HCT116 (cell line): ENCODE results near the gene GALNS.

Experiments
- CEBPB ChIP-seq: IDR thresholded peaks from 2 replicates; pipeline ENCODE4 v1.6.1; 2012; ENCODE audit warnings: low read depth
- JUND ChIP-seq: IDR thresholded peaks from 2 replicates; pipeline ENCODE4 v1.6.1; 2012
- POLR2A ChIP-seq: IDR thresholded peaks from 2 replicates; pipeline ENCODE4 v1.7.0; 2011; ENCODE audit warnings: borderline replicate concordance; ENCODE audit not compliant: insufficient read depth, insufficient read length; ENCODE audit errors: extremely low read depth
- POLR2AphosphoS5 ChIP-seq: IDR thresholded peaks from 2 replicates; pipeline ENCODE4 v1.6.1; 2011; ENCODE audit warnings: mild to moderate bottlenecking, low read depth, low read length, moderate library complexity
- TF ChIP-seq, protein P1 (sequence below), 3 experiments: fragments of 200-600 bp in 1 of 3; sonication (generic) in 1 of 3; IDR thresholded peaks in 2 of 3; conservative IDR thresholded peaks in 1 of 3; 2 replicates each; pipeline ENCODE4 v1.5.1; 2012 to 2017; ENCODE audit warnings: low read depth in 2 of 3, low read length in 2 of 3, antibody characterized with exemption in 1 of 3, borderline replicate concordance in 1 of 3, control low read depth in 1 of 3, mild to moderate bottlenecking in 1 of 3, mixed read lengths in 1 of 3, mixed run types in 1 of 3, moderate library complexity in 1 of 3; ENCODE audit not compliant: insufficient read depth in 1 of 3

DNA sequence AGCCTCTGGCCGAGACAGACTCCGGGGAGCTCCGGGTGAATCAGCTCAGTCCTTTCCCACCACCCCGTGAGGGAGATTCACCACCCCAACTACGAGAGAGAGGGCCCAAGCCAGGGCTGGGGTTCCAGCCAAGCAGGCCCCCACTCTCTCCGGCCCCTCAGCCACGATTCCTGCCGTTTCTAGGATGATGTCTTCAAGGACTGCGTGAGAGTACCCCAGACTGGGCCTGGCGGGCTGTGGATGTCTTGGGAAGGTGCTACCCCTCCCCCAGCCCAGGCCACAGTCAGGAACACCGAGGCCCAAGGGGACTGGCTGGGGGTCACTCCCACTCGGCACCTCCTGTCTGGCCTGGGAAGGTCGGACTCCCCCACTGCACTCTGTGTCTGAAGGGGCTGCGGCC is 31.3 kb upstream of the GALNS start:
- TF ChIP-seq JUND, result no peak
- TF ChIP-seq, protein P1, sequence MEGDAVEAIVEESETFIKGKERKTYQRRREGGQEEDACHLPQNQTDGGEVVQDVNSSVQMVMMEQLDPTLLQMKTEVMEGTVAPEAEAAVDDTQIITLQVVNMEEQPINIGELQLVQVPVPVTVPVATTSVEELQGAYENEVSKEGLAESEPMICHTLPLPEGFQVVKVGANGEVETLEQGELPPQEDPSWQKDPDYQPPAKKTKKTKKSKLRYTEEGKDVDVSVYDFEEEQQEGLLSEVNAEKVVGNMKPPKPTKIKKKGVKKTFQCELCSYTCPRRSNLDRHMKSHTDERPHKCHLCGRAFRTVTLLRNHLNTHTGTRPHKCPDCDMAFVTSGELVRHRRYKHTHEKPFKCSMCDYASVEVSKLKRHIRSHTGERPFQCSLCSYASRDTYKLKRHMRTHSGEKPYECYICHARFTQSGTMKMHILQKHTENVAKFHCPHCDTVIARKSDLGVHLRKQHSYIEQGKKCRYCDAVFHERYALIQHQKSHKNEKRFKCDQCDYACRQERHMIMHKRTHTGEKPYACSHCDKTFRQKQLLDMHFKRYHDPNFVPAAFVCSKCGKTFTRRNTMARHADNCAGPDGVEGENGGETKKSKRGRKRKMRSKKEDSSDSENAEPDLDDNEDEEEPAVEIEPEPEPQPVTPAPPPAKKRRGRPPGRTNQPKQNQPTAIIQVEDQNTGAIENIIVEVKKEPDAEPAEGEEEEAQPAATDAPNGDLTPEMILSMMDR (IDR thresholded peaks at IDR 0.05 in 2 of 3, conservative IDR thresholded peaks at IDR 0.05 in 1 of 3; ENCODE audit: borderline replicate concordance in 1 of 3, insufficient read depth in 1 of 3, low read depth in 2 of 3, low read length in 2 of 3), result no peak
- no peak for TF ChIP-seq POLR2AphosphoS5
- no peak for TF ChIP-seq CEBPB
- TF ChIP-seq POLR2A, result no peak
